Muscle of arm (tissue), 12 donors: ENCODE data around the gene ANKRD12. TPM values are rescaled to one million over a fixed set of nuclear protein-coding genes. Genes with fewer than 3 reads are reported as not detected.
"Not testable (repeated sequence)": the region's sequence is repeated elsewhere in the genome, so short reads cannot be mapped to it uniquely, and the experiment has no call there.

ENCODE experiments used
- DNase-seq: peaks from one replicate; pipeline ENCODE4 v3.0.0-alpha.2; 2013
- polyA plus RNA-seq, 12 donors: library from polyadenylated mRNA; unstranded; fragments of 120-200 nt; gene quantifications; one replicate each; pipeline ENCODE4 v1.2.1, GENCODE V29; 2013; ENCODE audit not compliant: insufficient read length in 12 of 12

Gene ANKRD12
- polyA plus RNA-seq, 12 donors, result 19.8 to 45.8 (median 22.1) TPM; not detected in 1

DNA sequence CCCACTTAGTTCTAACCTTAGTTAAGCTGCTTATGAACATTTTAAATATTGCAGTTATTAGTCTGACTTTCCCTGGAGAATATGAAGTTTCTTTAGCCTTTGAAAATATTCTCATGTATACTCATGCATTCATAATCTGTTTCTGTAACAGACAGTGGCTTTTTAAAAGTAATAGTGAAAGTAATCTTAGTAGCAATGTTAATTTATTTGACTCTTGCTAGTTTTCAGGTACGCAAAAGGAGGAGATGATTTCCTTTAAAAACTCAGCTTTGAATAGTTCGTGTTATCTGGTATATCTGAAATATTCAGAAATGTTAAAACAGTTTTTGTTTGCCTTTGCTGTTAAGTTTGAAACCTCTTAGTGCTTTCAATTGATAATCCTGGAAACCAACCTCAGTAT lies 3.8 kb downstream of the ANKRD12 start:
- no peak for DNase-seq

DNA sequence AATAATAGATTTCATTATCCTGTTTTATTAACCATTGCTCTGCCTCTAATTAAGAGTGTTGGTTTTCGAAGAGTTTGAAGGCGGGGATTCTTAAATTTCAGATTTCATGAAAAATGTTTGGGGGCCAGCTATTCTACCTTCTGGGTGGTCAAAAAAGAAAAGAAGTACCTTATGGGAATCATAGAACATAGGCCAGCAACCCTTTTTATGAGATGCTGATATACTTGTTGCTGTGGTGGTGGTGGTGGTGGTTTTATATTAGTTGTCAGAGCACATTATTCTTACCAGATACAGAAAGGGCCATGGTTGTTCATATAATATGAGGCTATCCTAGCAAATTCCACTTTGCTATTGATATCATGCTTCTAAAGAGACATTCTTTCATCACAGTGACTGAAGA lies 4.4 kb downstream of the ANKRD12 start:
- DNase-seq, result no peak

DNA sequence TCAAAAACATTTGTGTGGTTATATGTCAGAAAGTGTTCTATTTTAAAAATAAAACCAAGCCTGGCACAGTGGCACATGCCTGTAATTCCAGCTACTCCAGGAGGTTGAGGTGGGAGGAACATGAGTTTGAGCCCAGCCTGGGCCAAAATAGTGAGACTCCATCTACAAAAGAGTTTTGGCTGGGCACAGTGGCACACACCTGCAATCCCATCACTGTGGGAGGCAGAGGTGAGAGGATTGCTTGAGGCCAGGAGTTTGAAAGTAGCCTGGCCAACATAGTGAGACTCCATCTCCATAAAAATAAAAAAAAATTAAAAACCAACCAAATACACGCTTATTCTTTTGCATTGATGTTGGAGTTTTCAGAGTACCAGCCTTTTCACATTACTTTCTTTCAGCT lies 9.6 kb downstream of the ANKRD12 start:
- no peak for DNase-seq

DNA sequence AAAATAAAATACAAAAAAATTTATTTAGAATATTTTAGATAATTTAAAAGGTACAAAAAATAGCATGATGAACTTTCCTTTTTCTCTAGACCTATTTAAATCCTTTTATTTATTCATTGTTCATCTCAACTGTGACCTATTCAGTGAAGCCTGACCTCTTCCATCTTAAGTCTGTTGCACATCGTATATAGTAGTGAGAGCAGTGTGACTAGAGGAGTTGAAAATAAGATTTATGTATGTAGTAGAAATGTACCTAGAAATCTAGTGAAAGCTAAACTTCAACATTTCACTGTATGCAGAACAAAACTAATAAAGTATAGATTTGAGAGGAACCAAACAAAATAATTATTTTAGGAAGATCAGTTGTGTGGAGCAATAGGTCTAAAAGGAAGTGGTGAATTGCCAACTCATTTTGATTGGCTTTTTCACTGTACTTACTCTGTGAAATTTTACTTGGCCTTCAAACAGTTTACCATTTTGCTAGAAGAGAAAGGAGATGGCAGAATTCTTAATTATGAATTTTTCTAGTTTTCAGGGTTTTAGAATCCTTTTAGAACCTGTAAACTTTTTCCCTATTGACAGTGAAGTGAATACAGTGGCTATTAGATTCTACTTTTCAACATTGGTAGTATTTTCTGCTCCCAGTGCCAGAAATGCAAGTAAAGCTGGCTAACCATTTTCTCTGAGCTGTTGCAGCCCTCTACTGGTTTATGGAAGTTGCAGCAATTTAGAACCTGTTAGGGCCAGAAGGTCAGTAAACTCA lies 11.0 kb downstream of the ANKRD12 start:
- DNase-seq, result peak; percentile 65

DNA sequence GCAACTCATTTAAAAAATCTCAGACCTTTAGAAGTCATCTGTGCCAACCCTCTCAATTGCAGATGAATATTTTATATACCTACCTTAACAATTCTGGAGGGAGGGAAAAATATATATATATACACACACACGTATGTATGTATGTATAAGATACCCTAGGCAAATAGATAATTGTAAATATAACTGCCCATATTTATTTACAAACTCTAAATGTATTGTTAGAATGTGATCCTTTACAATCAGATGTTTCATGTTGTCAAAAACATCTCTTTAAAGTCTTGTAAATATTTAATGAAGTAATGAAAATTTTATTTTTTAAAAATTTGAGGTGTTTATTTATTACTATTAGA lies 11.6 kb downstream of the ANKRD12 start:
- DNase-seq, result no peak

DNA sequence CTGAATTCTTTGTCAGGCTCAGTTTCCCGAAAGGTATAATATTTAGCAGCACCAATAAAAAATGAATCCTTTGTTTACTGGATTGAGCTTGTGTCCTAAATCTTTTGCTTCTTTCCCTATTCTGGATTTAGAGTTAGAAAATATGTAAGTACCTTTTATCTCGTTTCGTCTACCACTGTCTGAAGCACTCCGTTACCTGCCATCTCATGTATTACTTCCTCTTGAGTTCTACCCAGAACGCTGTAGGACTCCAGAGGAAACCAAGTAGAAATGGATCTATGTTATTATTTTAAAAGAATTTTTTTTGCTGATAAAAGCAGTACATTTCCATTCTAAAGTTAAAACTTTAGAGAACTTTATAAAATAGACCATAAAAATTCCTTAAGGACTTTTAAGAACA lies 13.5 kb downstream of the ANKRD12 start:
- DNase-seq, result no peak

DNA sequence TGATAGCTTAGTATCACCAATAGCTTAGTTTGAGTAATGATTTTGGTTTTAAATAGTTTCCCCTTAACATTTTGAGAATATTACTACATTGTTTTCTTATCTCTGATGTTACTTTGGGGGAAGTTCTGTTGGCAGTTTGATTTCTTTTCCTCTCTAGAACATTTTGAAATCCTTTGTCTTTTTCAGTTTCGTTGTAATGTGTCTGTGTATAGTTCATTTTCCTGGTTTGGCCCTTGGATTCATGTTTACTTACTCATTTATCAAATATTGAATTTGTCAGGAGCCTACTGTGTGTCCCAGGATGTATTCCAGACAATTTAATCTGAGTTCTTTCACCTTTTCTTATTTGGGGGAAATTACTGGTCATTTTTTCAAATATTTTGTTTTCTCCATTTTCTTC lies 16.7 kb downstream of the ANKRD12 start:
- no peak for DNase-seq

DNA sequence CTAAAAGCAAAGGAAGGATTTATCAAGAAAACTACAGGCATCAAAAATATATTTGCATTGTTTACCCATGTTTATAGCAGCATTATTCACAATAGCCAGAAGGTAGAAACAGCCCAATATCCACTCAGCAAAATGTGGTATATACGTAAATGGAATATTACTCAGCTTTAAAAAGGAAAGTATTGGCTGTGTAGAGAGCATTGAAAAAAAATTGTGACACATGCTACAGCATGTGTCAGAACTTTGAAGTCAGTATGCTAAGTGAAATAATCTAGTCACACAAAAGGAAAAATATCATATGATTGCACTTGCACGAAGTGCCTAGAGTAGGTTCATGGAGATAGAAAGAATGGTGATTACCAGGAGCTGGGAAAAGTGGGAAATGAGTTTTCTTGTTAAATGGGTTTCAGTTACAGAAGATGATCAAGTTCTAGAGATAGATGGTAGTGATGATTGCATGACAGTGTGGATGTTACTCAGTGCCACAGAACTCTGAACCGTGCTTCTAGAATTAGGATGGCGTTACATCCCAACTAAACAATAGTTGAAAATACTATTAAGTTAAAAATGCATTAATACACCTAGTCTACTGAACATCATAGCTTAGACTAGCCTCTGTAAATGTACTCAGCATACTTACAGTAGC lies 20.1 kb downstream of the ANKRD12 start:
- no peak for DNase-seq

DNA sequence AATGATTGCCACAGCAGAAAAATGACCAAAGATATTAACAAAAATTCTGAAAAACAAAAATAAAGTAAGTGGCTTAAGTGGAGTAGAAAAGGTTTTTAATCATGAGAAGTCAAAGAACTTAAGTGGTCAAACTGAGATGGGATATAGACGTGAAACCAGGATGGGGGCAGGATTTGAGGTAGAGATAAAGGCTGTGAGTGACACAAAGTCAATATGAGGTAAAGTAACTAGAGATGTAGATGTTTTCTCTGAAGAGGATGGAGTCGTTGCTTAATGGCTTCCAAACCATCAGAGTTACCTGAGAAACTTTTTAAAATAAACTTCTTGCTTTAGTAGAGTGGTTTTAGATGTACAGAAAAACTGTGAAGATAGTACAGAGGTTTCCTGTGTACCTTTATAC lies 21.2 kb downstream of the ANKRD12 start:
- no peak for DNase-seq

DNA sequence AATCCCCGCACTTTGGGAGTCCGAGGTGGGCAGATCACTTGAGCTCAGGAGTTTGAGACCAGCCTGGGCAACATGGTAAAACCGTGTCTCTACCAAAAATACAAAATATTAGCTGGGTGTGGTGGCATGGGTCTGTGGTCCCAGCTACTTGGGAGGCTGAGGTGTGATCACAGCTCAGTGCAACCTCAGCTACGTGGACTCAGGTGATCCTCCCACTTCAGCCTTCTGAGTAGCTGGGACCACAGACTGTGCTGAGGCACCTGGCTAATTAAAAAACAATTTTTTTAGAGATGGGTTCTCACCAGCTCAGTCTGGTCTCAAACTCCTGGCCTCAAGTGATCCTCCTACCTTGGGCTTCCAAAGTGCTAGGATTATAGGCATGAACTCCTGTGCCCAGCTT lies 23.4 kb downstream of the ANKRD12 start:
- DNase-seq, result no peak

DNA sequence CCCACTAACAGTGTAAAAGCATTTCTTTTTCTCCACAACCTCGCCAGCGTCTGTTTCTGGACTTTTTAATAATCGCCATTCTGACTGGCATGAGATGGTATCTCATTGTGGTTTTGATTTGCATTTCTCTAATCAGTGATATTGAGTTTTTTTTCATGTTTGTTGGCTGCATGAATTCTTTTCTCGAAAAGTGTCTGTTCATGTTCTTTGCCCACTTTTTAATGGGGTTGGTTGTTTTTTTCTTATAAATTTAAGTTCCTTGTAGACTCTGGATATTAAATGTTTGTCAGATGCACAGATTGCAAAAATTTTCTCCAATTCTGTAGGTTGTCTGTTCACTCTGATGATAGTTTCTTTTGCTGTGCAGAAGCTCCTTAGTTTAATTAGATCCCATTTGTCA lies 26.1 kb downstream of the ANKRD12 start:
- not testable (repeated sequence) for DNase-seq

DNA sequence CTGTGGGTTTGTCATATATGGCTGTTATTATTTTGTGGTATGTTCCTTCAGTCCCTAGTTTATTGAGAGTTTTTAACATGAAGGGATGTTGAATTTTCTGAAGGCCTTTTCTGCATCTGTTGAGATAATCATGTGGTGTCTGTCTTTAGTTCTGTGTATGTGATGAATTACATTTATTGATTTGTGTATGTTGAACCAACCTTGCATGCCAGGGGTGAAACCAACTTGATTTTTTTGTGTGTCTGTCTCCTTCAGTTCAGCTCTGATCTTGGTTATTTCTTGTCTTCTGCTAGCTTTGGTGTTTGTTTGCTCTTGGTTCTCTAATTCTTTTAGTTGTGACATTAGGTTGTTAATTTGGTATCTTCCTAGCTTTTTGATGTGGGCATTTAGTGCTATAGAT lies 27.6 kb downstream of the ANKRD12 start:
- not testable (repeated sequence) for DNase-seq

DNA sequence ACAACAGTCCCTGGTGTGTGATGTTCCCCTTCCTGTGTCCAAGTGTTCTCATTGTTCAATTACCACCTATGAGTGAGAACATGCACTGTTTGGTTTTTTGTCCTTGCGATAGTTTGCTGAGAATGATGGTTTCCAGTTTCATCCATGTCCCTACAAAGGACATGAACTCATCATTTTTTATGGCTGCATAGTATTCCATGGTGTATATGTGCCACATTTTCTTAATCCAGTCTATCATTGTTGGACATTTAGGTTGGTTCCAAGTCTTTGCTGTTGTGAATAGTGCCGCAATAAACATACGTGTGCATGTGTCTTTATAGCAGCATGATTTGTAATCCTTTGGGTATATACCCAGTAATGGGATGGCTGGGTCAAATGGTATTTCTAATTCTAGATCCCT lies 29.3 kb downstream of the ANKRD12 start:
- DNase-seq, result not testable (repeated sequence)

DNA sequence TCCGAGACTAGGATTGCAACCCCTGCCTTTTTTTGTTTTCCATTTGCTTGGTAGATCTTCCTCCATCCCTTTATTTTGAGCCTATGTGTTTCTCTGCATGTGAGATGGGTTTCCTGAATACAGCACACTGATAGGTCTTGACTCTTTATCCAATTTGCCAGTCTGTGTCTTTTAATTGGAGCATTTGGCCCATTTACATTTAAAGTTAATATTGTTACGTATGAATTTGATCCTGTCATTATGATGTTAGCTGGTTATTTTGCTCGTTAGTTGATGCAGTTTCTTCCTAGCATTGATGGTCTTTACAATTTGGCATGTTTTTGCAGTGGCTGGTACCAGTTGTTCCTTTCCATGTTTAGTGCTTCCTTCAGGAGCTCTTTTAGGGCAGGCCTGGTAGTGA lies 32.9 kb downstream of the ANKRD12 start:
- not testable (repeated sequence) for DNase-seq

DNA sequence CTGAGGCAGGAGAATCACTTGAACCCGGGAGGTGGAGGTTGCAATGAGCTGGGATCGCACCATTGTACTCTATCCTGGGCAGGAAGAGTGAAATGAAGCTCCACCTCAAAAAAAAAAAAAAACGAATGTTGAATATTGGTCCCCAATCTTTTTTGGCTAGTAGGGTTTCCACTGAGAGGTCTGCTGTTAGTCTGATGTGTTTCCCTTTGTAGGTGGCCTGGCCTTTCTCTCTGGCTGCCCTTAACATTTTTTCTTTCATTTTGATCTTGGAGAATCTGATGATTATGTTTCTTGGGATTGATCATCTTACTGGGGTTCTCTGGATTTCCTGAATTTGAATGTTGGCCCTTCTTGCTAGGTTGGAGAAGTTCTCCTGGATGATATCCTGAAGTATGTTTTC lies 35.3 kb downstream of the ANKRD12 start:
- not testable (repeated sequence) for DNase-seq

DNA sequence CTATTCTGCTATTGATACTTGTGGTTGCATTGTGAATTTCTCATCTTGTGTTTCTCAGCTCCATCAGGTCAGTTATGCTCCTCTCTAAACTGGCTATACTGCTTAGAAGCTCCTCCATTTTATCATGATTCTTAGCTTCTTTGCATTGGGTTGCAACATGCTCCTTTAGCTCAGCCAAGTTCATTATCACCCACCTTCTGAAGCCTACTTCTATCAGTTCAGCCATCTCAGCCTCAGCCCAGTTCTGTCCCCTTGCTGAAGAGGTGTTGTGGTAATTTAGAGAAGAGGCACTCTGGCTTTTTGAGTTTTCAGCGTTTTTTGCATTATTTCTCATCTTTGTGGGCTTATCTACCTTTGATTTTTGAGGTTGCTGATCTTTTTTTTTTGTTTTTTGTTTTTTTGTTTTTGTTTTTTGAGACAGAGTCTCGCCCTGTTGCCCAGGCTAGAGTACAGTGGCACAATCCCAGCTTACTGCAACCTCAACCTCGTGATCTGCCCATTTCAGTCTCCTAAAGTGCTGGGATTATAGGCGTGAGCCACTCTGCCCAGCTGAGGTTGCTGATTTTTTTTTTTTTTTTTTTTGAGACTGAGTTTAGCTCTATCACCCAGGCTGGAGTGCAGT lies 36.0 kb downstream of the ANKRD12 start:
- no peak for DNase-seq

DNA sequence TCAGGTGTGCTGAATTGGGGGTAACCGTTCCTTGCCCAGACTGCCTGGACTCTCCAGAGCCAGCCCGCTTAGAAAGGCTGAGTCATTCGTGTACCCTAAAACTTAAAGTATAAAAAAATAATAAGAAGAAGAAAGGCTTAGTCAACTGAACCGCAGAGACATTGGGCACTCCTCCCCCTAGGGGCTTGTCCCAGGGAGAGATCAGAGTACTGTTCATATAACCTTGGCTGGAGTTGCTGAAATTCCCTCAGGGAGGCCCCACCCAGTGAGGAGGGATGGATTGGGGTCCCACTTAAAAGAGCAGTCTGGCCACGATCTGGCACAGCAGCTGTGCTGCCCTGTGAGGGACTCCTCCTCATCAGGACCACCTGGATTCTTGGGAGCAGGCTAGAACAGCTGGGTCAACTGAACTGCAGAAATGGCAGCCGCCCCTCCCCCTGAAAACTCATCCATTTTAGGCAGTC lies 37.2 kb downstream of the ANKRD12 start:
- no peak for DNase-seq

DNA sequence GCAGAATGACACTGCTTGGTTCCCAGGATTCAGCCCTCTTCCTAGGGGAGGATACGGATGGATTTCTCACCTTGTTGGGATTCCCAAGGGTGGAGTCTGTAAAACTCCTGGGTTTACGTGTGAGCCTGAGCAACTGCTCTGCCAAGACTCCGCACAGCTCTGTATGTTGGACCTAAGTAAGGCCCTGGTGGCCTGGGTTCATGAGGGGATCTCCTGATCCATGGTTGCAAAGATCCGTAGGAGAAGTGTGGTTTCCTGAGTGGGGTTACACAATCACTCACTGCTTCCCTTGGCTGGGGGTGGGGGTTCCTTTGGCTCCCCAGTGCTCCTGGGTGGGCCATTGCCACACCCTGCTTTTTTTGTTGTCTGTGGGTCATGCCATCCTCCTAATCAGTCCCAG lies 37.7 kb downstream of the ANKRD12 start:
- DNase-seq, result no peak

DNA sequence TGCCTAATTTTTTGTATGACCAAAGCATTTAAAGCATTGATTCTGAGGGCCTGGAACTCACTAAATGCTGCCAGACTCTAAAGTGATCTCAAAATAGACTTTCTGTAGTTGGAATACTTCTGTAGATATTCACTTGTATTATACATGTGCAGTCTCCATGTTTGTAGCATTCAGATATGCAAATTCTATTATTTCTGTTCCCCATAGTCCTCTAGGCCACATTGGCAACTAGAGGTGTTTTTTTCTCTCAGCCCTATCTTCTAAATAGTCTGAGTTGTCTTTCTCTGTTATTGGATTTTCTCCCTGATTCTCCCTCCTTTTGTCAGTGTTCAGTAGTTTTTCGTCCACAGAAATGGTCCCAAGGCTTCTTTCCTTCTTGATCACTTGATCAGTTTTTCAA lies 38.5 kb downstream of the ANKRD12 start:
- DNase-seq, result no peak

DNA sequence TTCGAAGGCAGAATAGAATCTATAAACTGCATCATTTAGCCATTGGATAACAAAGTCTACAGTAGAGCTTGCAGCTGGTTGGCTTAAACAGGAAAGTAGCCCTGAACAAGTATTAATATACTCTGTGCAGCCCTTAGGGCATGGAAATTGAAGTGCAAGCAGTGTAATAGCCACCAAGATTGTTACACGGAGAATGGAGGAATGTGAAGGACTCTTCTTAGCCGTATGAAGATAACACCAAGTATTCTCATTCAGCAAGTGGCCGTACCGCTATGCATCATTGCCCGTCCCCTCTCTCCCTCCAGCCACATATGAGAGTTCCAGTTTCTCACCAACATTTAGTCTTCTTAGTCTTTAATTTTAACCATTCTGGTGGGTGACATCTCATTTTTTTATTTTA lies 40.5 kb downstream of the ANKRD12 start:
- DNase-seq, result no peak

DNA sequence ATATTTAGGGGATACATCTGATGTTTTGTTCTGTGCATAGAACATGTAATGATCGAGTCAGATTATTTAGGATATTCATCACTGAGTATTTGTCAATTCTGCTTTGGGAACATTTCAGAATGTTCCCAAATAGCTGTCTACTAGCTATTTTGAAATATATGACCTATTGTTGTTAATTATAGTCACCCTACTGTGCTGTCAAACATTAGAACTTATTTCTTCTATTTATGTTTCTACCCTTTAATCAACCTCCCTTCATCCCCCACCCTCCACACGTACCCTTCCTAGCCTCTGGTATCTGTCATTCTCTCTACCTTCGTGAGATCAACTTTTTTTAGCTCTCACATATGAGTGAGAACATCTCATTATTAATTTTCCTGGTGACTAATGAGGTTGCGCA lies 40.9 kb downstream of the ANKRD12 start:
- DNase-seq, result no peak

DNA sequence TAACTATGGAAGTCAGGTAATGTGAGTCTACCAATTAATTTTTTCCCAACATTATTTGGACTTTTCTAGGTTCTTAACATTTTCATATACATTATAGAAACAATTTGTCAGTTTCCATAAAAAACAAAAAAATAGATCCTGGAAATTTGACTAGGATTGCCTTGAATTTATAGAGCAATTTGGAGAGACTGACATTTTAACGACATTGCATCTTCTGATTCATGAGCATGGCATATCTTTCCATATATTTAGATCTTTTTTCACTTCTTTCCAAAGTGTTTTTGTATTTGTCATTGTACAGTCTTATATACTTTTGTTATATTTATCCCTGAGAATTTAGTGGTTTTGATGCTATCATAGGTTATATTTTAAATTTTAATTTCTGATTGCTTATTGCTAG lies 42.0 kb downstream of the ANKRD12 start:
- DNase-seq, result no peak

DNA sequence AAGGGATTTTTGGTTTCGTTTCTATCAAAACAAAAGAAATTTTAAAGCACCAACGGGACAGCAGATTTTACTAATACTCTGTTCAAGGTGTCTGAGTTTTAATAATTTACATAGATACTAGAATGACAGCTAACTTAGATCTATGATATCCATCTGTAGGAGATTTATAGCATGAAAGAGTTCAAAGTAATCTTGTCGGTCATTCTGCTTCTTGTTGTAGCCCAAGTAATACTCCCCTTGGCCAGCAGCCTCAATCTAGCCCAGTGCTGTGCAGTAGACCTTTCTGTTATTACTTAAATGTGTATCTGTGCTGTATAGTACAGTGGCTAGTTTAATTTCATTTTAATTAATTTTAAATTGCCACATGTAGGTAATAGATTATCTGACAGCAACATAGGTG lies 44.7 kb downstream of the ANKRD12 start:
- DNase-seq, result no peak
